ENCODE measurements around the gene ARMC10.

- TF ChIP-seq CTCF (IDR thresholded peaks at IDR 0.05; ENCODE audit: insufficient read depth, low read depth, low read length) (no peak), EZH2 (IDR thresholded peaks at IDR 0.05; ENCODE audit: insufficient read depth, low read length) (no peak)
These were observed 1.8 kb downstream of the ARMC10 start for GRCh38 chr7:103076764-103077163.

All from astrocyte (in vitro differentiated cells and primary cell).